Common myeloid progenitor, CD34-positive (primary cell): ENCODE data around the gene RNU1-4.
A peak's percentile ranks its signal among the peaks of the same experiment; 100 is the strongest.
"Not testable (repeated sequence)": the region's sequence is repeated elsewhere in the genome, so short reads cannot be mapped to it uniquely, and the experiment has no call there.

ENCODE experiments used
- CTCF ChIA-PET: fragments of 350-600 bp; sonication (Branson Sonifier 250); formaldehyde crosslinking; loops from one replicate; lab custom pipeline; 2021; ENCODE audit warnings: antibody characterized with exemption; lab: Charles Lee
- POLR2A ChIA-PET: fragments of 350-600 bp; sonication (Branson Sonifier 250); formaldehyde crosslinking; loops from one replicate; lab custom pipeline; 2021; ENCODE audit warnings: antibody characterized with exemption; lab: Charles Lee
- DNase-seq, 3 donors: peaks; one replicate each; pipeline versions ENCODE4 v3.0.0 to v3.0.0-alpha.2; 2013
- H3K27ac ChIP-seq, 2 experiments: 1 replicate in 1 of 2; 2 replicates in 1 of 2; pipeline ENCODE4 v1.7.0; 2013; ENCODE audit warnings: inconsistent platforms in 2 of 2, low read length in 2 of 2, mild to moderate bottlenecking in 2 of 2, low read depth in 1 of 2, moderate library complexity in 1 of 2; ENCODE audit not compliant: severe bottlenecking in 2 of 2, insufficient read depth in 1 of 2, poor library complexity in 1 of 2
- H3K27me3 ChIP-seq, 5 experiments: replicated peaks in 2 of 5; 1 replicate in 3 of 5; 2 replicates in 2 of 5; pipeline versions ENCODE4 v1.6.1 to v1.7.0; 2013; ENCODE audit warnings: low read length in 4 of 5, mild to moderate bottlenecking in 2 of 5, moderate library complexity in 2 of 5, inconsistent platforms in 1 of 5; ENCODE audit not compliant: insufficient read depth in 5 of 5, control insufficient read depth in 4 of 5
- H3K36me3 ChIP-seq, 4 experiments: 1 replicate in 2 of 4; 2 replicates in 2 of 4; pipeline versions ENCODE4 v1.6.1 to v1.7.0; 2013; ENCODE audit warnings: low read length in 3 of 4, control low read depth in 1 of 4, mild to moderate bottlenecking in 1 of 4; ENCODE audit not compliant: control insufficient read depth in 4 of 4, insufficient read depth in 4 of 4
- H3K4me1 ChIP-seq, 4 experiments: 1 replicate in 3 of 4; 2 replicates in 1 of 4; pipeline versions ENCODE4 v1.6.1 to v1.7.1; 2013; ENCODE audit warnings: low read length in 3 of 4, mild to moderate bottlenecking in 3 of 4, control low read depth in 1 of 4, inconsistent platforms in 1 of 4, moderate library complexity in 1 of 4; ENCODE audit not compliant: control insufficient read depth in 4 of 4, insufficient read depth in 4 of 4; ENCODE audit errors: control extremely low read depth in 1 of 4
- H3K4me3 ChIP-seq, 7 experiments: 1 replicate in 4 of 7; 2 replicates in 3 of 7; pipeline versions ENCODE4 v1.5.1 to v1.7.0; 2013; ENCODE audit warnings: mild to moderate bottlenecking in 7 of 7, low read length in 6 of 7, moderate library complexity in 6 of 7, inconsistent platforms in 2 of 7, low read depth in 2 of 7, control low read depth in 1 of 7; ENCODE audit not compliant: insufficient read depth in 4 of 7, control insufficient read depth in 1 of 7; ENCODE audit errors: extremely low read depth in 1 of 7
- H3K9me3 ChIP-seq, 5 experiments: 1 replicate in 4 of 5; 2 replicates in 1 of 5; pipeline versions ENCODE4 v1.6.1 to v1.7.1; 2013; ENCODE audit warnings: low read length in 4 of 5, mild to moderate bottlenecking in 2 of 5, inconsistent platforms in 1 of 5, low read depth in 1 of 5, moderate library complexity in 1 of 5; ENCODE audit not compliant: control insufficient read depth in 4 of 5, insufficient read depth in 2 of 5; ENCODE audit errors: control extremely low read depth in 1 of 5
- WGBS: methylation state at CpG from one replicate; pipeline ENCODE4 v1.1.5; 2013; ENCODE audit not compliant: insufficient coverage; 5-methylcytosine and 5-hydroxymethylcytosine counted together

Gene RNU1-4

GRCh38 chr1:16776248-16776647, 35.9 kb downstream of the RNU1-4 start:
- H3K27ac ChIP-seq, DNase-seq, H3K36me3 ChIP-seq, POLR2A ChIA-PET, CTCF ChIA-PET, H3K4me3 ChIP-seq, H3K9me3 ChIP-seq, H3K4me1 ChIP-seq: not testable (repeated sequence)
- peaks cover 0 to 22% (median 0%) of the 10 kb centered on the region in 5 experiments for H3K27me3 ChIP-seq
- WGBS = 100% methylated on average over 1 of the region's 8 CpGs

- H3K27me3 ChIP-seq = peaks cover 0 to 22% (median 0%) of the 10 kb centered on the region in 5 experiments
- DNase-seq, H3K27ac ChIP-seq, H3K4me3 ChIP-seq, POLR2A ChIA-PET, H3K36me3 ChIP-seq, H3K9me3 ChIP-seq, H3K4me1 ChIP-seq, CTCF ChIA-PET: not testable (repeated sequence)
- 83% methylated on average over 1 of the region's 5 CpGs for WGBS
Observed at GRCh38 chr1:16776835-16777234, 36.5 kb downstream of the RNU1-4 start.

GRCh38 chr1:16777821-16778220, 37.5 kb downstream of the RNU1-4 start:
- POLR2A ChIA-PET, H3K36me3 ChIP-seq, CTCF ChIA-PET, H3K27ac ChIP-seq, H3K4me1 ChIP-seq, H3K9me3 ChIP-seq, H3K4me3 ChIP-seq, DNase-seq: not testable (repeated sequence)
- WGBS = 99% methylated on average over 3 of the region's 4 CpGs
- peaks cover 0 to 15% (median 0%) of the 10 kb centered on the region in 5 experiments for H3K27me3 ChIP-seq

GRCh38 chr1:16779525-16779924, 39.2 kb downstream of the RNU1-4 start:
- CTCF ChIA-PET, H3K4me3 ChIP-seq, H3K4me1 ChIP-seq, H3K27ac ChIP-seq, DNase-seq, H3K9me3 ChIP-seq, H3K36me3 ChIP-seq, POLR2A ChIA-PET, H3K27me3 ChIP-seq: not testable (repeated sequence)
- 97% methylated on average over 5 of the region's 5 CpGs for WGBS

- POLR2A ChIA-PET, DNase-seq, H3K27ac ChIP-seq, H3K4me3 ChIP-seq, H3K27me3 ChIP-seq, CTCF ChIA-PET, H3K4me1 ChIP-seq, H3K36me3 ChIP-seq, H3K9me3 ChIP-seq: not testable (repeated sequence)
- WGBS = no CpG with 5 or more reads among the region's 2 CpGs
Observed at GRCh38 chr1:16781033-16781432, 40.7 kb downstream of the RNU1-4 start.

GRCh38 chr1:16781625-16782024, 41.3 kb downstream of the RNU1-4 start:
- DNase-seq = peak in 2 of 3 donors; percentile 2 to 19
- H3K9me3 ChIP-seq, H3K27me3 ChIP-seq, H3K36me3 ChIP-seq, H3K27ac ChIP-seq, H3K4me3 ChIP-seq, CTCF ChIA-PET, H3K4me1 ChIP-seq, POLR2A ChIA-PET: not testable (repeated sequence)
- WGBS = 37% methylated on average over 2 of the region's 5 CpGs

GRCh38 chr1:16784955-16785354, 44.6 kb downstream of the RNU1-4 start:
- CTCF ChIA-PET, H3K36me3 ChIP-seq, H3K9me3 ChIP-seq, H3K4me1 ChIP-seq, H3K27ac ChIP-seq, DNase-seq, H3K27me3 ChIP-seq, H3K4me3 ChIP-seq, POLR2A ChIA-PET: not testable (repeated sequence)
- WGBS = no CpG with 5 or more reads among the region's 2 CpGs
